SK-N-SH (cell line): Measurements from ENCODE around the gene MACROD2. TPM values are rescaled to one million over a fixed set of nuclear protein-coding genes. Genes with fewer than 3 reads are reported as not detected.

ENCODE experiments used
- CTCF ChIA-PET: fragments of 300-600, 350-600 bp; formaldehyde crosslinking; extraction: SDS; loops from one replicate; lab custom pipeline; 2021; lab: Yijun Ruan, JAX
- POLR2A ChIA-PET: fragments of 350-600 bp; sonication (Branson Sonifier 250); formaldehyde crosslinking; extraction: SDS; loops from one replicate; lab custom pipeline; 2020; ENCODE audit warnings: antibody characterized with exemption, inconsistent platforms; lab: Yijun Ruan, JAX
- DNase-seq: peaks from one replicate; pipeline ENCODE4 v3.0.0; 2012
- H2AFZ ChIP-seq: fragments of 200-600 bp; sonication (generic); 2 replicates; pipeline ENCODE4 v1.8.1; 2016; ENCODE audit warnings: antibody characterized with exemption, mild to moderate bottlenecking, low read depth
- H3F3A ChIP-seq: fragments of 200-600 bp; sonication (generic); replicated peaks from 2 replicates; pipeline ENCODE3; 2016; ENCODE audit warnings: antibody characterized with exemption, mild to moderate bottlenecking; ENCODE audit not compliant: insufficient read depth
- H3K27ac ChIP-seq, 2 experiments: fragments of 200-500 bp in 1 of 2; fragments of 200-600 bp in 1 of 2; sonication (Bioruptor generic) in 1 of 2; sonication (generic), shearing (Covaris generic) in 1 of 2; 2 replicates each; pipeline versions ENCODE4 v1.5.1 to v1.6.1; 2014 to 2016; ENCODE audit warnings: low read depth in 2 of 2, inconsistent platforms in 1 of 2, low read length in 1 of 2, mild to moderate bottlenecking in 1 of 2, mixed read lengths in 1 of 2
- H3K27me3 ChIP-seq: fragments of 200-600 bp; sonication (generic), shearing (Covaris generic); 2 replicates; pipeline ENCODE4 v1.6.1; 2016; ENCODE audit warnings: mixed run types; ENCODE audit not compliant: insufficient read depth
- H3K36me3 ChIP-seq, 2 experiments: fragments of 200-500 bp in 1 of 2; fragments of 200-600 bp in 1 of 2; sonication (Bioruptor generic) in 1 of 2; sonication (generic) in 1 of 2; replicated peaks in 1 of 2; 2 replicates each; pipeline versions ENCODE3 to v1.5.1; 2014 to 2016; ENCODE audit warnings: low read length in 1 of 2, mild to moderate bottlenecking in 1 of 2; ENCODE audit not compliant: insufficient read depth in 2 of 2, control insufficient read depth in 1 of 2
- H3K4me1 ChIP-seq, 2 experiments: fragments of 200-500 bp in 1 of 2; fragments of 200-600 bp in 1 of 2; sonication (Bioruptor generic) in 1 of 2; sonication (generic), shearing (Covaris generic) in 1 of 2; 2 replicates each; pipeline versions ENCODE4 v1.5.1 to v1.6.1; 2014 to 2016; ENCODE audit warnings: low read depth in 1 of 2, low read length in 1 of 2, mixed run types in 1 of 2; ENCODE audit not compliant: insufficient read depth in 2 of 2, control insufficient read depth in 1 of 2
- H3K4me2 ChIP-seq: fragments of 200-600 bp; sonication (generic), shearing (Covaris generic); 2 replicates; pipeline ENCODE4 v1.6.1; 2017; ENCODE audit warnings: mixed run types
- H3K4me3 ChIP-seq, 2 experiments: fragments of 200-500 bp in 1 of 2; fragments of 200-600 bp in 1 of 2; sonication (Bioruptor generic) in 1 of 2; sonication (generic), shearing (Covaris generic) in 1 of 2; 2 replicates each; pipeline versions ENCODE4 v1.5.1 to v1.8.1; 2014 to 2016; ENCODE audit warnings: low read depth in 2 of 2, inconsistent platforms in 1 of 2, low read length in 1 of 2, mild to moderate bottlenecking in 1 of 2, mixed read lengths in 1 of 2, moderate library complexity in 1 of 2
- H3K79me2 ChIP-seq: fragments of 200-600 bp; sonication (generic); 2 replicates; pipeline ENCODE4 v1.8.1; 2017; ENCODE audit warnings: mild to moderate bottlenecking; ENCODE audit not compliant: insufficient read depth
- H3K9ac ChIP-seq: fragments of 200-600 bp; sonication (generic); 2 replicates; pipeline ENCODE4 v1.6.1; 2017; ENCODE audit warnings: mixed run types
- H3K9me2 ChIP-seq: fragments of 200-600 bp; sonication (generic); 2 replicates; pipeline ENCODE4 v1.6.1; 2017; ENCODE audit warnings: mixed run types
- H3K9me3 ChIP-seq: fragments of 200-600 bp; sonication (generic); 2 replicates; pipeline ENCODE4 v1.6.1; 2017; ENCODE audit warnings: mixed run types, mild to moderate bottlenecking, moderate library complexity
- H4K20me1 ChIP-seq: fragments of 200-600 bp; sonication (generic); 2 replicates; pipeline ENCODE4 v1.6.1; 2017; ENCODE audit warnings: mild to moderate bottlenecking, mixed run types; ENCODE audit not compliant: insufficient read depth
- CHD2 ChIP-seq: fragments of 150-350 bp; IDR thresholded peaks from 2 replicates; pipeline ENCODE4 v1.6.1; 2018; ENCODE audit warnings: low read length; ENCODE audit not compliant: partially characterized antibody
- EP300 ChIP-seq, 2 experiments: IDR thresholded peaks; 2 replicates each; pipeline versions ENCODE4 v1.4.0 to v1.6.1; 2012; ENCODE audit warnings: borderline replicate concordance in 1 of 2, low read depth in 1 of 2, low read length in 1 of 2
- EZH2phosphoT487 ChIP-seq: fragments of 200-600 bp; sonication (generic); IDR thresholded peaks from 2 replicates; pipeline ENCODE4 v1.6.1; 2017; ENCODE audit warnings: low read depth, mixed run types, mild to moderate bottlenecking, antibody characterized with exemption, moderate library complexity, borderline replicate concordance
- FOSL2 ChIP-seq: IDR thresholded peaks from 2 replicates; pipeline ENCODE4 v1.4.0; 2012; ENCODE audit warnings: low read depth, mild to moderate bottlenecking, moderate library complexity, borderline replicate concordance
- FOXM1 ChIP-seq: IDR thresholded peaks from 2 replicates; pipeline ENCODE4 v1.4.0; 2012; ENCODE audit warnings: low read depth, mild to moderate bottlenecking
- GABPA ChIP-seq: IDR thresholded peaks from 2 replicates; pipeline ENCODE4 v1.4.0; 2012; ENCODE audit warnings: low read depth, mild to moderate bottlenecking
- GATA2 ChIP-seq: sonication (generic); formaldehyde crosslinking; IDR thresholded peaks from 2 replicates; pipeline ENCODE4 v1.5.0; 2020; ENCODE audit warnings: mild to moderate bottlenecking, missing genetic modification reagents
- POLR2AphosphoS5 ChIP-seq: IDR thresholded peaks from 2 replicates; pipeline ENCODE4 v1.6.1; 2012; ENCODE audit warnings: low read depth, low read length
- RCOR1 ChIP-seq: fragments of 150-350 bp; IDR thresholded peaks from 2 replicates; pipeline ENCODE4 v1.6.1; 2017; ENCODE audit warnings: antibody characterized with exemption, low read length
- RXRA ChIP-seq: IDR thresholded peaks from 2 replicates; pipeline ENCODE4 v1.4.0; 2012; ENCODE audit warnings: low read depth, mild to moderate bottlenecking, borderline replicate concordance
- SIN3A ChIP-seq: IDR thresholded peaks from 2 replicates; pipeline ENCODE4 v1.6.1; 2012; ENCODE audit warnings: low read depth, mild to moderate bottlenecking, low read length, moderate library complexity, borderline replicate concordance
- TCF12 ChIP-seq: IDR thresholded peaks from 2 replicates; pipeline ENCODE4 v1.4.0; 2012
- WGBS: methylation state at CpG from one replicate; pipeline ENCODE4 v1.1.6; 2017; ENCODE audit warnings: low lambda C conversion rate; 5-methylcytosine and 5-hydroxymethylcytosine counted together
- polyA plus RNA-seq, 3 experiments: library from polyadenylated mRNA; depleted of rRNA; stranded (reverse); fragments of >200 nt; gene quantifications; 2 replicates each; pipeline ENCODE4 v1.2.3, GENCODE V29; 2012
- TF ChIP-seq, protein P1 (sequence below): IDR thresholded peaks from 2 replicates; pipeline ENCODE4; 2012
- TF ChIP-seq, protein P2 (sequence below): fragments of 200-600 bp; sonication (generic); IDR thresholded peaks from 2 replicates; pipeline ENCODE4 v1.6.1; 2017; ENCODE audit warnings: antibody characterized with exemption, mild to moderate bottlenecking, moderate library complexity
- TF ChIP-seq, protein P3 (sequence below): IDR thresholded peaks from 2 replicates; pipeline ENCODE4 v1.4.0; 2012; ENCODE audit warnings: low read depth, borderline replicate concordance
- TF ChIP-seq, protein P4 (sequence below): IDR thresholded peaks from 2 replicates; pipeline ENCODE4 v1.4.0; 2012; ENCODE audit warnings: low read depth, borderline replicate concordance
- TF ChIP-seq, protein P5 (sequence below): fragments of 150-350 bp; IDR thresholded peaks from 2 replicates; pipeline ENCODE4 v1.6.1; 2017; ENCODE audit warnings: antibody characterized with exemption, low read length, low read depth, borderline replicate concordance
- TF ChIP-seq, protein P6 (sequence below): fragments of 150-350 bp; IDR thresholded peaks from 2 replicates; pipeline ENCODE4 v1.6.1; 2016; ENCODE audit warnings: mild to moderate bottlenecking, low read depth, low read length

MACROD2 gene
- polyA plus RNA-seq, 1 of the 3 experiments (the other 2 are of a cell fraction) = 0.33 TPM

DNA sequence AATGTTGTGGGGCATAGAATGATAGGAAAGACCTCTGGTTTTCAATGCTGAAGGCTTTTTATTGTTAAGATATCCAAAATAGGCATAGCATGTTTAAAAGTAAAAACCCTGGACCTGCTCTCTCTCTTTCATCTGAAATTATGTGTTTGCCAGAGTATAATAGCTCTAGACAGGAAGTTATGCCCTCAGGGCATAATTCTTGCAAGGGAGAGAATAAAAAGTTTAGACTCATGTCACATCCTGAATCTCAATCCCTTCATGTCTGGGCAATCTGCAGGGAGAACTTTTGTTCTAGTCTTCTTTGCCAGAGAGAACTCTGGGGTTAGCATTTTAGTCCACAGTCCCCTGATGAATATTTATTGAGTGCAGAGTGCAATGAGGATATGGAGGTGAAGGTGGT, 639.3 kb downstream of the MACROD2 start (continued):
- TF ChIP-seq, protein P1, sequence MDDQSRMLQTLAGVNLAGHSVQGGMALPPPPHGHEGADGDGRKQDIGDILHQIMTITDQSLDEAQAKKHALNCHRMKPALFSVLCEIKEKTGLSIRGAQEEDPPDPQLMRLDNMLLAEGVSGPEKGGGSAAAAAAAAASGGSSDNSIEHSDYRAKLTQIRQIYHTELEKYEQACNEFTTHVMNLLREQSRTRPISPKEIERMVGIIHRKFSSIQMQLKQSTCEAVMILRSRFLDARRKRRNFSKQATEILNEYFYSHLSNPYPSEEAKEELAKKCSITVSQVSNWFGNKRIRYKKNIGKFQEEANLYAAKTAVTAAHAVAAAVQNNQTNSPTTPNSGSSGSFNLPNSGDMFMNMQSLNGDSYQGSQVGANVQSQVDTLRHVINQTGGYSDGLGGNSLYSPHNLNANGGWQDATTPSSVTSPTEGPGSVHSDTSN = no peak
- TF ChIP-seq, protein P2, sequence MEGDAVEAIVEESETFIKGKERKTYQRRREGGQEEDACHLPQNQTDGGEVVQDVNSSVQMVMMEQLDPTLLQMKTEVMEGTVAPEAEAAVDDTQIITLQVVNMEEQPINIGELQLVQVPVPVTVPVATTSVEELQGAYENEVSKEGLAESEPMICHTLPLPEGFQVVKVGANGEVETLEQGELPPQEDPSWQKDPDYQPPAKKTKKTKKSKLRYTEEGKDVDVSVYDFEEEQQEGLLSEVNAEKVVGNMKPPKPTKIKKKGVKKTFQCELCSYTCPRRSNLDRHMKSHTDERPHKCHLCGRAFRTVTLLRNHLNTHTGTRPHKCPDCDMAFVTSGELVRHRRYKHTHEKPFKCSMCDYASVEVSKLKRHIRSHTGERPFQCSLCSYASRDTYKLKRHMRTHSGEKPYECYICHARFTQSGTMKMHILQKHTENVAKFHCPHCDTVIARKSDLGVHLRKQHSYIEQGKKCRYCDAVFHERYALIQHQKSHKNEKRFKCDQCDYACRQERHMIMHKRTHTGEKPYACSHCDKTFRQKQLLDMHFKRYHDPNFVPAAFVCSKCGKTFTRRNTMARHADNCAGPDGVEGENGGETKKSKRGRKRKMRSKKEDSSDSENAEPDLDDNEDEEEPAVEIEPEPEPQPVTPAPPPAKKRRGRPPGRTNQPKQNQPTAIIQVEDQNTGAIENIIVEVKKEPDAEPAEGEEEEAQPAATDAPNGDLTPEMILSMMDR = no peak
- TF ChIP-seq TCF12 = no peak
- no peak for TF ChIP-seq POLR2AphosphoS5
- no peak for TF ChIP-seq RXRA
- TF ChIP-seq SIN3A = no peak
- TF ChIP-seq, protein P3, sequence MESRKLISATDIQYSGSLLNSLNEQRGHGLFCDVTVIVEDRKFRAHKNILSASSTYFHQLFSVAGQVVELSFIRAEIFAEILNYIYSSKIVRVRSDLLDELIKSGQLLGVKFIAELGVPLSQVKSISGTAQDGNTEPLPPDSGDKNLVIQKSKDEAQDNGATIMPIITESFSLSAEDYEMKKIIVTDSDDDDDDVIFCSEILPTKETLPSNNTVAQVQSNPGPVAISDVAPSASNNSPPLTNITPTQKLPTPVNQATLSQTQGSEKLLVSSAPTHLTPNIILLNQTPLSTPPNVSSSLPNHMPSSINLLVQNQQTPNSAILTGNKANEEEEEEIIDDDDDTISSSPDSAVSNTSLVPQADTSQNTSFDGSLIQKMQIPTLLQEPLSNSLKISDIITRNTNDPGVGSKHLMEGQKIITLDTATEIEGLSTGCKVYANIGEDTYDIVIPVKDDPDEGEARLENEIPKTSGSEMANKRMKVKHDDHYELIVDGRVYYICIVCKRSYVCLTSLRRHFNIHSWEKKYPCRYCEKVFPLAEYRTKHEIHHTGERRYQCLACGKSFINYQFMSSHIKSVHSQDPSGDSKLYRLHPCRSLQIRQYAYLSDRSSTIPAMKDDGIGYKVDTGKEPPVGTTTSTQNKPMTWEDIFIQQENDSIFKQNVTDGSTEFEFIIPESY = no peak
- TF ChIP-seq EZH2phosphoT487 = no peak
- no peak for TF ChIP-seq CHD2
- TF ChIP-seq GATA2 = no peak
- no peak for TF ChIP-seq GABPA

DNA sequence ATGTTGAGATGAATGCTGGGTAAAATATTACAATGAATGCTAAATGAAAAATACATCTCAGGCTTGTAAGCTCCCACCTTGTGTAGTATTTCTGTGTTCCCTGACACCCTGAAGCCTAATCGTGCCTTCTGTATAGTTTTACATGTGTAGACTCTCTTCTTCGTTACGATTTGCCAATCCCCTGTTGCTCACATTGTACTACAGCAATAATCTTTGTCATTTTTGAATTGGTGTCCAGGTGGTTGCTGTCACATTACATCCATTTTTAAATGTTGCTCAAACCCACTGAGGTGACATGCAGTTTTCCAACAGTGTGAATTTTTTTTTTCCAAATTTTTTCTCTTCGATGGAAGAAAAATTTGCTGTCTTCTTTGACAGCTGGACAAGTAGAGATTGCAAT, 642.1 kb downstream of the MACROD2 start:
- DNase-seq = no peak
- CTCF ChIA-PET = no interaction called here
- Histone ChIP-seq H3K27ac (no peak overlapping the region), H3K9me3 (no peaks in the 10 kb centered on the region), H3K27me3 (no peaks in the 10 kb centered on the region), H4K20me1 (no peaks in the 10 kb centered on the region), H2AFZ (no peak overlapping the region), H3F3A (no peaks in the 10 kb centered on the region), H3K79me2 (no peaks in the 10 kb centered on the region), H3K4me3 (no peak overlapping the region), H3K4me2 (no peak overlapping the region), H3K9ac (no peak overlapping the region), H3K9me2 (no peaks in the 10 kb centered on the region), H3K36me3 (no peaks in the 10 kb centered on the region), H3K4me1 (no peaks in the 10 kb centered on the region)
- WGBS = 69% methylated on average over 4 of the region's 4 CpGs
- POLR2A ChIA-PET = no interaction called here
- TF ChIP-seq, protein P4, sequence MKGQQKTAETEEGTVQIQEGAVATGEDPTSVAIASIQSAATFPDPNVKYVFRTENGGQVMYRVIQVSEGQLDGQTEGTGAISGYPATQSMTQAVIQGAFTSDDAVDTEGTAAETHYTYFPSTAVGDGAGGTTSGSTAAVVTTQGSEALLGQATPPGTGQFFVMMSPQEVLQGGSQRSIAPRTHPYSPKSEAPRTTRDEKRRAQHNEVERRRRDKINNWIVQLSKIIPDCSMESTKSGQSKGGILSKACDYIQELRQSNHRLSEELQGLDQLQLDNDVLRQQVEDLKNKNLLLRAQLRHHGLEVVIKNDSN = no peak
- TF ChIP-seq FOSL2 (no peak), RCOR1 (no peak), FOXM1 (no peak), EZH2phosphoT487 (no peak), EP300 (IDR thresholded peaks at IDR 0.05; ENCODE audit: borderline replicate concordance in 1 of 2, low read depth in 1 of 2, low read length in 1 of 2) (no peak), TCF12 (no peak), RXRA (no peak)
- TF ChIP-seq, protein P5, sequence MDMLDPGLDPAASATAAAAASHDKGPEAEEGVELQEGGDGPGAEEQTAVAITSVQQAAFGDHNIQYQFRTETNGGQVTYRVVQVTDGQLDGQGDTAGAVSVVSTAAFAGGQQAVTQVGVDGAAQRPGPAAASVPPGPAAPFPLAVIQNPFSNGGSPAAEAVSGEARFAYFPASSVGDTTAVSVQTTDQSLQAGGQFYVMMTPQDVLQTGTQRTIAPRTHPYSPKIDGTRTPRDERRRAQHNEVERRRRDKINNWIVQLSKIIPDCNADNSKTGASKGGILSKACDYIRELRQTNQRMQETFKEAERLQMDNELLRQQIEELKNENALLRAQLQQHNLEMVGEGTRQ = no peak
- TF ChIP-seq, protein P6, sequence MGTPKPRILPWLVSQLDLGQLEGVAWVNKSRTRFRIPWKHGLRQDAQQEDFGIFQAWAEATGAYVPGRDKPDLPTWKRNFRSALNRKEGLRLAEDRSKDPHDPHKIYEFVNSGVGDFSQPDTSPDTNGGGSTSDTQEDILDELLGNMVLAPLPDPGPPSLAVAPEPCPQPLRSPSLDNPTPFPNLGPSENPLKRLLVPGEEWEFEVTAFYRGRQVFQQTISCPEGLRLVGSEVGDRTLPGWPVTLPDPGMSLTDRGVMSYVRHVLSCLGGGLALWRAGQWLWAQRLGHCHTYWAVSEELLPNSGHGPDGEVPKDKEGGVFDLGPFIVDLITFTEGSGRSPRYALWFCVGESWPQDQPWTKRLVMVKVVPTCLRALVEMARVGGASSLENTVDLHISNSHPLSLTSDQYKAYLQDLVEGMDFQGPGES = no peak
- TF ChIP-seq, protein P2 = no peak
- TF ChIP-seq, protein P1 = no peak
